ENCODE data around the gene ACP7. TPM values are rescaled to one million over a fixed set of nuclear protein-coding genes. Genes with fewer than 3 reads are reported as not detected.
"Not testable (repeated sequence)": the region's sequence is repeated elsewhere in the genome, so short reads cannot be mapped to it uniquely, and the experiment has no call there.

ACP7 gene
- total and polyA plus RNA-seq, 2 experiments from 2014 or later: 0.27 to 0.45 TPM

GRCh38 chr19:39067104-39067503 is 17.1 kb upstream of the ACP7 start:
- no peak for DNase-seq (ENCODE audit: low spot score)
- no peak for ATAC-seq
- no peaks in the 10 kb centered on the region for H3K4me1 Mint-ChIP-seq
- TF ChIP-seq REST (IDR thresholded peaks at IDR 0.05; ENCODE audit: unreplicated experiment) (no peak), STAT1 (IDR thresholded peaks at IDR 0.05; ENCODE audit: unreplicated experiment) (no peak), CREB1 (CRISPR knock-in tag; IDR thresholded peaks at IDR 0.05; ENCODE audit: low read depth) (no peak), ETS1 (IDR thresholded peaks at IDR 0.05) (no peak), CTCF (conservative IDR thresholded peaks at IDR 0.05; ENCODE audit: low read depth in 2 of 2) (no peak), ZNF331 (CRISPR knock-in tag; IDR thresholded peaks at IDR 0.05; ENCODE audit: low read depth) (no peak), NANOG (IDR thresholded peaks at IDR 0.05; ENCODE audit: borderline replicate concordance) (no peak), EZH2phosphoT487 (IDR thresholded peaks at IDR 0.05; ENCODE audit: unreplicated experiment) (no peak), POLR2AphosphoS5 (IDR thresholded peaks at IDR 0.05; ENCODE audit: low read depth) (no peak), EZH2 (IDR thresholded peaks at IDR 0.05; ENCODE audit: low read depth, unreplicated experiment) (no peak)
- H3K27me3 Mint-ChIP-seq (ENCODE audit: insufficient read depth, low read depth, poor library complexity): peaks cover 2% of the 10 kb centered on the region
- H3K4me1 ChIP-seq (ENCODE audit: insufficient read depth): no peaks in the 10 kb centered on the region
- no peaks in the 10 kb centered on the region for H3F3A ChIP-seq (replicated peaks; ENCODE audit: low read depth)
- H3K4me3 ChIP-seq: no peak overlapping the region
- H3K79me2 ChIP-seq (replicated peaks; ENCODE audit: insufficient read depth): no peaks in the 10 kb centered on the region
- no peak overlapping the region for H3K27ac Mint-ChIP-seq
- H2AFZ ChIP-seq: no peak overlapping the region
- no peaks in the 10 kb centered on the region; the same call in 1 of the 2 replicates for H3K9me2 ChIP-seq (ENCODE audit: insufficient read depth)
- no peaks in the 10 kb centered on the region for H4K20me1 ChIP-seq (replicated peaks; ENCODE audit: insufficient read depth)
- no peak overlapping the region for H3K4me3 Mint-ChIP-seq
- H3K36me3 ChIP-seq (ENCODE audit: insufficient read depth): no peaks in the 10 kb centered on the region
- H3K36me3 Mint-ChIP-seq (ENCODE audit: low read depth): no peaks in the 10 kb centered on the region
- H3K4me2 ChIP-seq: no peak overlapping the region
- no peak overlapping the region for H3K27ac ChIP-seq (ENCODE audit: low read depth)
- H3K9me3 Mint-ChIP-seq: peaks cover 12% of the 10 kb centered on the region
- H3K27me3 ChIP-seq (ENCODE audit: insufficient read depth): no peaks in the 10 kb centered on the region

- H3K4me1 Mint-ChIP-seq; H3K4me2 ChIP-seq; DNase-seq (ENCODE audit: low spot score); ATAC-seq; H3K27ac Mint-ChIP-seq; H3K27me3 Mint-ChIP-seq (ENCODE audit: insufficient read depth, low read depth, poor library complexity); H3F3A ChIP-seq (replicated peaks; ENCODE audit: low read depth); H4K20me1 ChIP-seq (replicated peaks; ENCODE audit: insufficient read depth); H3K36me3 Mint-ChIP-seq (ENCODE audit: low read depth); H3K27ac ChIP-seq (ENCODE audit: low read depth); H3K4me3 ChIP-seq; H3K27me3 ChIP-seq (ENCODE audit: insufficient read depth); H3K4me1 ChIP-seq (ENCODE audit: insufficient read depth); H2AFZ ChIP-seq; H3K79me2 ChIP-seq (replicated peaks; ENCODE audit: insufficient read depth); H3K4me3 Mint-ChIP-seq; H3K36me3 ChIP-seq (ENCODE audit: insufficient read depth); H3K9me2 ChIP-seq (ENCODE audit: insufficient read depth): not testable (repeated sequence)
- H3K9me3 Mint-ChIP-seq: peaks cover 12% of the 10 kb centered on the region
Observed at GRCh38 chr19:39068259-39068658, 15.9 kb upstream of the ACP7 start.
